COLO829 (cell line): Measurements from ENCODE around the gene DYNC2H1.
"Not testable (repeated sequence)": the region's sequence is repeated elsewhere in the genome, so short reads cannot be mapped to it uniquely, and the experiment has no call there.

Experiments
- DNase-seq: peaks from one replicate; pipeline ENCODE4 v3.0.0; 2012; ENCODE audit warnings: low spot score

DYNC2H1 gene

GRCh38 chr11:103374227-103374626, 265.0 kb downstream of the DYNC2H1 start:
- not testable (repeated sequence) for DNase-seq

GRCh38 chr11:103378931-103379330, 269.7 kb downstream of the DYNC2H1 start:
- DNase-seq: no peak

- no peak for DNase-seq
These were observed 270.8 kb downstream of the DYNC2H1 start for GRCh38 chr11:103380031-103380430.

GRCh38 chr11:103384652-103385051, 275.4 kb downstream of the DYNC2H1 start:
- no peak for DNase-seq

- DNase-seq: no peak
These were observed 286.4 kb downstream of the DYNC2H1 start for GRCh38 chr11:103395612-103396011.

GRCh38 chr11:103396237-103396636, 287.0 kb downstream of the DYNC2H1 start:
- DNase-seq: no peak

GRCh38 chr11:103397369-103397768, 288.1 kb downstream of the DYNC2H1 start:
- DNase-seq: no peak

GRCh38 chr11:103398829-103399228, 289.6 kb downstream of the DYNC2H1 start:
- no peak for DNase-seq

GRCh38 chr11:103406357-103406756, 297.1 kb downstream of the DYNC2H1 start:
- DNase-seq: no peak

GRCh38 chr11:103407641-103408040, 298.4 kb downstream of the DYNC2H1 start:
- DNase-seq: no peak

GRCh38 chr11:103413266-103413888, 304.2 kb downstream of the DYNC2H1 start:
- no peak for DNase-seq

- no peak for DNase-seq
These were observed 308.8 kb downstream of the DYNC2H1 start for GRCh38 chr11:103418014-103418413.

GRCh38 chr11:103420593-103420992, 311.4 kb downstream of the DYNC2H1 start:
- no peak for DNase-seq

- no peak for DNase-seq
These were observed 324.3 kb downstream of the DYNC2H1 start for GRCh38 chr11:103433386-103434072.

GRCh38 chr11:103434073-103434411, 324.8 kb downstream of the DYNC2H1 start:
- DNase-seq: no peak

GRCh38 chr11:103436131-103436770, 327.0 kb downstream of the DYNC2H1 start:
- peak; percentile 39 for DNase-seq

GRCh38 chr11:103441021-103441420, 331.8 kb downstream of the DYNC2H1 start:
- no peak for DNase-seq

- DNase-seq: no peak
These were observed 339.7 kb downstream of the DYNC2H1 start for GRCh38 chr11:103448966-103449365.

GRCh38 chr11:103450241-103450640, 341.0 kb downstream of the DYNC2H1 start:
- DNase-seq: no peak

GRCh38 chr11:103453126-103453525, 343.9 kb downstream of the DYNC2H1 start:
- no peak for DNase-seq

GRCh38 chr11:103453915-103454709, 344.9 kb downstream of the DYNC2H1 start:
- no peak for DNase-seq

GRCh38 chr11:103464420-103464819, 355.2 kb downstream of the DYNC2H1 start:
- DNase-seq: no peak
